ENCODE results near the gene KITLG.
"Not testable (repeated sequence)": the region's sequence is repeated elsewhere in the genome, so short reads cannot be mapped to it uniquely, and the experiment has no call there.

DNA sequence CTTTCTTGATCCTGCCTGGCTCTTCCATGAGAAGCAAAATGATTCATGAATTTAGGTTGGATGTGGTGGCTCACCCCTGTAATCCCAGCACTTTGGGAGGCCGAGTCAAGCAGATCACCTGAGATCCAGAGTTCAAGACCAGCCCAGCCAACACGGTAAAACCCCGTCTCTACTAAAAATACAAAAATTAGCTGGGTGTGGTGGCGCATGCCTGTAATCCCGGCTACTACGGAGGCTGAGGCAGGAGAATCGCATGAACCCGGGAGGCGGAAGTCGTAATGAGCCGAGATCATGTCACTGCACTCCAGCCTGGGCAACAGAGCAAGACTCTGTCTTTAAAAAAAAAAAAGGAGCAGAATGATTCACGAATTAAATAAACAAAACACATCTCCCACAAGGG lies 72.4 kb downstream of the KITLG start:
- TF ChIP-seq CTCF (conservative IDR thresholded peaks at IDR 0.05; ENCODE audit: low read depth, low read length); EZH2phosphoT487 (IDR thresholded peaks at IDR 0.05; ENCODE audit: borderline replicate concordance, low read length): not testable (repeated sequence)

Measured in PC-3 (cell line).